Calu3 (cell line): Measurements from ENCODE around the gene NEDD4L. TPM values are rescaled to one million over a fixed set of nuclear protein-coding genes. Genes with fewer than 3 reads are reported as not detected.
A peak's percentile ranks its signal among the peaks of the same experiment; 100 is the strongest.

Source experiments
- BruUV-seq: library from RNA; stranded (reverse); fragments of 400-500 nt; replicated peaks from 2 replicates; lab custom pipeline; 2021; lab: Mats Ljungman, UMichigan
- CTCF ChIA-PET: fragments of 300-600 bp; sonication (Branson Sonifier 250); formaldehyde crosslinking; loops from one replicate; lab custom pipeline; 2022; ENCODE audit warnings: antibody characterized with exemption; lab: Charles Lee
- DNase-seq: peaks from one replicate; pipeline ENCODE4 v3.0.0; 2022
- H3K27ac Mint-ChIP-seq: one replicate; pipeline ENCODE4 v1.8.0; 2022; ENCODE audit warnings: mixed read lengths; ENCODE audit not compliant: unreplicated experiment
- H3K27me3 Mint-ChIP-seq: one replicate; pipeline ENCODE4 v1.8.0; 2022; ENCODE audit warnings: mixed read lengths; ENCODE audit not compliant: unreplicated experiment
- H3K36me3 Mint-ChIP-seq: one replicate; pipeline ENCODE4 v1.8.0; 2022; ENCODE audit warnings: mild to moderate bottlenecking, moderate library complexity, mixed read lengths; ENCODE audit not compliant: insufficient read depth, unreplicated experiment
- H3K4me1 Mint-ChIP-seq: one replicate; pipeline ENCODE4 v1.8.0; 2022; ENCODE audit warnings: mild to moderate bottlenecking, low read depth, mixed read lengths; ENCODE audit not compliant: unreplicated experiment
- H3K4me3 Mint-ChIP-seq: one replicate; pipeline ENCODE4 v1.8.0; 2022; ENCODE audit warnings: mild to moderate bottlenecking, low read depth, moderate library complexity, mixed read lengths; ENCODE audit not compliant: unreplicated experiment
- H3K9me3 Mint-ChIP-seq: one replicate; pipeline ENCODE4 v1.8.0; 2022; ENCODE audit warnings: low read depth, mixed read lengths; ENCODE audit not compliant: unreplicated experiment
- intact Hi-C: fragments of 100-400 bp; cut with micrococcal nuclease; formaldehyde crosslinking; loops from one replicate; pipeline ENCODE4 v1.10.0; 2022; ENCODE audit not compliant: unreplicated experiment
- total RNA-seq: library from RNA; stranded (reverse); gene quantifications from 2 replicates; pipeline ENCODE4 v1.2.3, GENCODE V29; 2022
- TF ChIP-seq, protein P1 (sequence below): fragments of 200-600 bp; IDR thresholded peaks from one replicate; pipeline ENCODE4 v1.8.0; 2022; ENCODE audit warnings: antibody characterized with exemption; ENCODE audit not compliant: unreplicated experiment

Gene NEDD4L
- total RNA-seq, 1 experiment from 2014 or later = 213 TPM

- CTCF ChIA-PET = no interaction called here
- BruUV-seq = no TSS peak
- Mint-ChIP-seq H3K36me3 (peaks cover 62% of the 10 kb centered on the region), H3K9me3 (no peaks in the 10 kb centered on the region), H3K27ac (no peak overlapping the region), H3K4me1 (peaks cover 96% of the 10 kb centered on the region), H3K4me3 (no peak overlapping the region), H3K27me3 (no peaks in the 10 kb centered on the region)
- DNase-seq = no peak
- TF ChIP-seq, protein P1, sequence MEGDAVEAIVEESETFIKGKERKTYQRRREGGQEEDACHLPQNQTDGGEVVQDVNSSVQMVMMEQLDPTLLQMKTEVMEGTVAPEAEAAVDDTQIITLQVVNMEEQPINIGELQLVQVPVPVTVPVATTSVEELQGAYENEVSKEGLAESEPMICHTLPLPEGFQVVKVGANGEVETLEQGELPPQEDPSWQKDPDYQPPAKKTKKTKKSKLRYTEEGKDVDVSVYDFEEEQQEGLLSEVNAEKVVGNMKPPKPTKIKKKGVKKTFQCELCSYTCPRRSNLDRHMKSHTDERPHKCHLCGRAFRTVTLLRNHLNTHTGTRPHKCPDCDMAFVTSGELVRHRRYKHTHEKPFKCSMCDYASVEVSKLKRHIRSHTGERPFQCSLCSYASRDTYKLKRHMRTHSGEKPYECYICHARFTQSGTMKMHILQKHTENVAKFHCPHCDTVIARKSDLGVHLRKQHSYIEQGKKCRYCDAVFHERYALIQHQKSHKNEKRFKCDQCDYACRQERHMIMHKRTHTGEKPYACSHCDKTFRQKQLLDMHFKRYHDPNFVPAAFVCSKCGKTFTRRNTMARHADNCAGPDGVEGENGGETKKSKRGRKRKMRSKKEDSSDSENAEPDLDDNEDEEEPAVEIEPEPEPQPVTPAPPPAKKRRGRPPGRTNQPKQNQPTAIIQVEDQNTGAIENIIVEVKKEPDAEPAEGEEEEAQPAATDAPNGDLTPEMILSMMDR = no peak
- intact Hi-C loops = no loop called here
Measured at GRCh38 chr18:58228762-58229161, 184.7 kb downstream of the NEDD4L start.

GRCh38 chr18:58229162-58229561 lies 185.1 kb downstream of the NEDD4L start:
- Mint-ChIP-seq H3K36me3 (peaks cover 58% of the 10 kb centered on the region), H3K27ac (no peak overlapping the region), H3K4me3 (no peak overlapping the region), H3K4me1 (peaks cover 96% of the 10 kb centered on the region), H3K9me3 (no peaks in the 10 kb centered on the region), H3K27me3 (no peaks in the 10 kb centered on the region)
- no peak for DNase-seq
- intact Hi-C loops = no loop called here
- no TSS peak for BruUV-seq
- TF ChIP-seq, protein P1 = no peak
- CTCF ChIA-PET = no interaction called here

DNA sequence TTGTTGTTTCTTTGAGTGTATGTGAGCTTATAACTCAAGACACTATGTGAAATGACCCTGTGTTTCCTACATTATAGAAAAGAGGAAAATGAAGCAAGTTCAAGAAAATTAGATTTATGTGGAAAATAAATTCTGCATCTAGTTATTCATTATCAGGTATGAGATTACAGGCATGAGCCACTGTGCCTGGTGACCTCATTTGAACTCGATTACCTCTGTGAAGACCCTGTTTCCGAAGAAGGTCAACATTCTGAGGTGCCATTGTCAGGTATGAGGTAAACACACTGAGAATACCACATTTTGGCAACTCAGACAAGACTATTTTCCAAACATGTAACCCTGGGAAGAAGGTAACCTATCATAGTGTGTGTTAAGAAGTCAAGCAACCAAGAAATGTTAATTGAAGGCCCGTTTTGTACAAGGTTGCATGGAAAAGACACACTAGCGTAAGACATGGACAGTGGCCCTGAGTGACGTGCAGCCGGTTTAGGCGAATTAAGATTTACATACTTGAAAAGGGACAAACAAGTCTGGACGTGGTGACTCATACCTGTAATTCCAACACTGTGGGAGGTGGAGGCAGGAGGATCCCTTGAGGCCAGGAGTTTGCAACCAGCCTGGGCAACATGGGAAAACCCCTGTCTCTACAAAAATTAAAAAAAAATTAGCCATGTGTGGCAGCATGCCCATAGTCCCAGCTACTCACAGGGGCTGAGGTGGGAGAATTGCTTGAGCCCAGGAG lies 186.6 kb downstream of the NEDD4L start:
- Mint-ChIP-seq H3K27me3 (no peaks in the 10 kb centered on the region), H3K27ac (peak overlapping the region; percentile 91), H3K4me3 (peak overlapping the region; percentile 55), H3K36me3 (peaks cover 63% of the 10 kb centered on the region), H3K4me1 (peaks cover 96% of the 10 kb centered on the region), H3K9me3 (no peaks in the 10 kb centered on the region)
- CTCF ChIA-PET = interaction anchor here (0.6 to 1.2 kb wide), 4 partner anchors 17 to 134 kb away, joined by 3 to 5 read pairs (median 4); no protein-coding TSS in a partner anchor
- intact Hi-C loops = loop anchor here (2.0 to 5.0 kb wide), 2 partner anchors 34 to 42 kb away; no protein-coding TSS in a partner anchor
- TF ChIP-seq, protein P1 = no peak
- peak; percentile 66 for DNase-seq
- no TSS peak for BruUV-seq

DNA sequence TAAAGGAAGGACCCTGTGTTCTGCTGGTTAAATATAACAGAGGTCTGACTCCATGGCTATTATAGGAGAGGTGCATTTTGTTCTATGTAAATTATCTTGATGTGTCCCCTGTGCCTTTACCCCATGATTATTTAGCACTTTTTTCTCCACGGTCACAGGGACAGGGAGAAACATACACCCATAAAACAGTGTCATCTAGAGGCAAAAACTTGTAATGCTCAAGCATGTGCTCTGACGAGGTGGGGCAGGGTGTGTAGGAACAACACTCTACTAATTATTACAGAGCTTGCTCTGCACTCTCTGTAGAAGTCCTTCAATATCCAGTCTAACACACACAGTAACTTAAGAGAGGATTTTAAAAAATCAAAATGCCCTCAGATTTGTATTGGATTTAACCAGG lies 187.9 kb downstream of the NEDD4L start:
- Mint-ChIP-seq H3K9me3 (no peaks in the 10 kb centered on the region), H3K27ac (peak overlapping the region; percentile 91), H3K4me3 (no peak overlapping the region), H3K36me3 (peaks cover 67% of the 10 kb centered on the region), H3K4me1 (peaks cover 83% of the 10 kb centered on the region), H3K27me3 (no peaks in the 10 kb centered on the region)
- CTCF ChIA-PET = interaction anchor here (0.6 to 1.4 kb wide), 5 partner anchors 34 to 116 kb away, joined by 3 to 4 read pairs (median 3); no protein-coding TSS in a partner anchor
- intact Hi-C loops = loop anchor here (2.0 to 5.0 kb wide), 2 partner anchors 35 to 40 kb away; no protein-coding TSS in a partner anchor
- peak; percentile 41 for DNase-seq
- TF ChIP-seq, protein P1 = no peak
- BruUV-seq = no TSS peak
